ENCODE data around the gene AKAP7. TPM values are rescaled to one million over a fixed set of nuclear protein-coding genes. Genes with fewer than 3 reads are reported as not detected.

Gene AKAP7
- total RNA-seq, 6 donors from 2014 or later, result 2.4 to 11.3 (median 7.1) TPM

DNA sequence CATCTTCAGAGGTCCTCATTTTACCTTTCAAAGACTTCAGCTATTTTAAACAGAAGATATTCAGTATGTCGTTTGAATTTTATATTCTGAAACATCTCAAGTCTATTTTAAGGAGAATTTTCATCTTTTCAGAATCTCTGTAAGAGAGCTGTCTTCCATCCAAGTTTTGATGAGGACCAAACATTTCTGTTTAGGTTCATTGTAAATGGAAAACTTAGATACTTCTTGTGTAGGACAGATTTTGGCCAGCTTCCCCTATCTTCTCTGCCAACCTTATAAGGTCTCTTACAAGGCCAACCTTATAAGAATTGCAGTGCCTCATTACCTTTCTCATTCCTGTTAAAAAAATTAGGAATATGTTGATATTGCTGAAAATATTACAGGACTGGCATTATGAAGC lies 88.1 kb downstream of the AKAP7 start:
- TF ChIP-seq POLR2A (IDR thresholded peaks at IDR 0.05), result no peak
- TF ChIP-seq, protein P1, sequence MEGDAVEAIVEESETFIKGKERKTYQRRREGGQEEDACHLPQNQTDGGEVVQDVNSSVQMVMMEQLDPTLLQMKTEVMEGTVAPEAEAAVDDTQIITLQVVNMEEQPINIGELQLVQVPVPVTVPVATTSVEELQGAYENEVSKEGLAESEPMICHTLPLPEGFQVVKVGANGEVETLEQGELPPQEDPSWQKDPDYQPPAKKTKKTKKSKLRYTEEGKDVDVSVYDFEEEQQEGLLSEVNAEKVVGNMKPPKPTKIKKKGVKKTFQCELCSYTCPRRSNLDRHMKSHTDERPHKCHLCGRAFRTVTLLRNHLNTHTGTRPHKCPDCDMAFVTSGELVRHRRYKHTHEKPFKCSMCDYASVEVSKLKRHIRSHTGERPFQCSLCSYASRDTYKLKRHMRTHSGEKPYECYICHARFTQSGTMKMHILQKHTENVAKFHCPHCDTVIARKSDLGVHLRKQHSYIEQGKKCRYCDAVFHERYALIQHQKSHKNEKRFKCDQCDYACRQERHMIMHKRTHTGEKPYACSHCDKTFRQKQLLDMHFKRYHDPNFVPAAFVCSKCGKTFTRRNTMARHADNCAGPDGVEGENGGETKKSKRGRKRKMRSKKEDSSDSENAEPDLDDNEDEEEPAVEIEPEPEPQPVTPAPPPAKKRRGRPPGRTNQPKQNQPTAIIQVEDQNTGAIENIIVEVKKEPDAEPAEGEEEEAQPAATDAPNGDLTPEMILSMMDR (IDR thresholded peaks at IDR 0.05), result no peak
- TF ChIP-seq EP300 (IDR thresholded peaks at IDR 0.05), result no peak
- no peak for TF ChIP-seq POLR2AphosphoS5 (IDR thresholded peaks at IDR 0.05)
- Histone ChIP-seq H3K9me3 (no peaks in the 10 kb centered on the region), H3K27me3 (no peaks in the 10 kb centered on the region), H3K27ac (no peak overlapping the region), H3K36me3 (no peaks in the 10 kb centered on the region), H3K4me1 (no peaks in the 10 kb centered on the region), H3K4me3 (no peak overlapping the region)
- 85 to 86% methylated on average over 1 of the region's 1 CpG for WGBS, 2 donors
- ATAC-seq (ENCODE audit: low FRiP score in 2 of 2) (no peak), DNase-seq (no peak)

DNA sequence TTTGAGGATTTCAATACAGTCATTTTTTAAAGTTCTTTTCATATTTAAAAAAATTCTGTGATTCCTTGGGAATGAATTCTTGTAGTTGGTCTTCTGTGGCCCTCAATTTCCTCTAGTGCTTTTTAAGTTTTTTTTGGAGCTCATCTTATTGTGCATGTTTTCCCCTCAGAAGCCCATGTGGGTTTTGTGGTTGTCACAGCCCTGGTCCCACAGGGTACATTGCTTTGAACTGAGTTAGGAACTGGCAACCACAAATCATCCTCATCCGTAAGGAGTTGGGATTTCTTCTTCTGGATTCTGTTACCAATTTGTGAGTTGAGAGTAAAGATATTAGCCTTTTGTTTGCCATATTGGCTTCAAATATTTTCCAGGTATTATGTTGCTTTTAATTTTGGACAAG lies 89.9 kb downstream of the AKAP7 start:
- H3K36me3 ChIP-seq, result no peaks in the 10 kb centered on the region
- no peak overlapping the region for H3K4me3 ChIP-seq
- no peaks in the 10 kb centered on the region for H3K9me3 ChIP-seq
- ATAC-seq (ENCODE audit: low FRiP score in 2 of 2) (no peak), DNase-seq (no peak)
- TF ChIP-seq POLR2A (IDR thresholded peaks at IDR 0.05) (no peak), EP300 (IDR thresholded peaks at IDR 0.05) (no peak), POLR2AphosphoS5 (IDR thresholded peaks at IDR 0.05) (no peak)
- TF ChIP-seq, protein P1 (IDR thresholded peaks at IDR 0.05), result no peak
- H3K27ac ChIP-seq, result no peak overlapping the region
- H3K4me1 ChIP-seq, result no peaks in the 10 kb centered on the region
- WGBS, 2 donors, result 90 to 96% methylated on average over 1 of the region's 1 CpG
- no peaks in the 10 kb centered on the region for H3K27me3 ChIP-seq

DNA sequence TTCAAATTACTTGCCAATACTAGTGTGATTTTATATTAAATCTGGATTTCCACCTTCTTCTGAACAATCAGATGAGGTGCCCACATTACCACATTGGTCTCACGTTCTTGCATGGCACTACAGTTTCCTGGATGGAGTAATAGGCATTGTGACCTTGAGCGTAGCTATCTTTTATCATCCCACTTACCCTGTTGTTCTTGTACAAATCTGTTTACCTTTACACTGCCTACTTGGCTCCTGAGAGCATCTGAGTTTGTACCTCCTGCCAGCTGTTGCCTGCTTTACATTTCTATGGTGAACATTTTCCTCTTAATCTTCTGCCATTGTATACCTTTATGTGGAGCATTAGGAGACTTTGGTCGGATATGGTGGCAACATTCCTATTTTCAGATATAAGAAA lies 90.7 kb downstream of the AKAP7 start:
- ATAC-seq (ENCODE audit: low FRiP score in 2 of 2) (no peak), DNase-seq (no peak)
- Histone ChIP-seq H3K9me3 (no peaks in the 10 kb centered on the region), H3K27ac (no peak overlapping the region), H3K36me3 (no peaks in the 10 kb centered on the region), H3K4me1 (no peaks in the 10 kb centered on the region), H3K4me3 (no peak overlapping the region), H3K27me3 (no peaks in the 10 kb centered on the region)
- WGBS, 2 donors, result 71 to 86% methylated on average over 3 of the region's 3 CpGs
- TF ChIP-seq EP300 (IDR thresholded peaks at IDR 0.05) (no peak), POLR2A (IDR thresholded peaks at IDR 0.05) (no peak)
- TF ChIP-seq, protein P1 (IDR thresholded peaks at IDR 0.05), result no peak

DNA sequence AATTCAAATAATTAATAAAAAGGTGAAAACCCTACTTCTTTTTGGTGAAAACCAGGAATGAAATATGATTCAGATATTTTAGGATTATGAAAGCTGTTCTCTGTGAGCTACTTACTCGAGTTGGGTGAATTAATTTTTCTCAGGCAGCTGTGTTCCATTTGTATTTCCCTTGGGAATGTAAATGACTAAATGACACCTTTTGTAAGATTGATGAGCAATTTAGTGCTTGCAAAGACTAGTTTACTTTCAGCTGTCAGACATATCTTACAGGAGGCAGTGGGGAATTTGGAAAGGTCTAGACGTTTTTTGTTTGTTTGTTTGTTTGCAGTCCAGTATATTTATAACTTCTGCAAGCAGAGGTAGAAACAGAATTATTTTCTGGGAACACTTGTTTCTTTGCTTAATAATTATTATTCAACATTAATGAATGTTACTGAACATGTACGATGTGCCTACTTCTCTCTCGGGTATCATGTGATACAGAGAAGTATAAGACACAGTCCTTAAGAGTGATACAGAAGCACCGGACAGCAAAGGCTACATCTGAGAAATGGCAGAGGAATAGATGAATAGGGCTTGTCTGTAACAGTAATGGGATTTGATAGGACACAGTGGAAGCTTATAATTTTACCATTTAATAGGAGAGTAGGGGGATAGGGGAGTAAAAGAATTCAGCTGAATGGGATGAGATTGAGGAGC lies 91.3 kb downstream of the AKAP7 start:
- Histone ChIP-seq H3K4me3 (no peak overlapping the region), H3K27me3 (no peaks in the 10 kb centered on the region), H3K4me1 (no peaks in the 10 kb centered on the region), H3K9me3 (no peaks in the 10 kb centered on the region), H3K36me3 (no peaks in the 10 kb centered on the region), H3K27ac (no peak overlapping the region)
- ATAC-seq (ENCODE audit: low FRiP score in 2 of 2) (no peak), DNase-seq (no peak)
- 81 to 90% methylated on average over 5 of the region's 5 CpGs for WGBS, 2 donors
- TF ChIP-seq, protein P1 (IDR thresholded peaks at IDR 0.05), result no peak

DNA sequence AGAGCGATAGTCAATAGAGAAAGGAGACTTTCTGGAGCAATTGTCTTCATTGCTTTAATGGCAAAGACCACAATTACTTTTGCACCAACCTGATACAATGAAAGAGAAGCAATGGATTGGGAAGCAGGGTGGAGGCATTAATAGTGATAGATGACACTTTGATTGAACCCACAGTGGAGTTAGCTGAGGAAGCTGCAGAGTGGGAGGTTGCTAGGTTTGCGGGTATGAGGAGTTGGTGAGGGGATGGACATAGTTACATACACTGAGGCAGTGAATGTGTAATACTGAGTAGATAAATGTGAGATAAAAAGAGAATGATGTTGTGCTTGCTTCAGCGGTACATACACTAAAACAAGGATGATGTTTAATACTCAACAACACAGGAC lies 91.9 kb downstream of the AKAP7 start:
- WGBS, 2 donors, result 98 to 99% methylated on average over 3 of the region's 3 CpGs
- no peak overlapping the region for H3K4me3 ChIP-seq

More for the DNA sequence above, 91.9 kb downstream of the AKAP7 start:
- Histone ChIP-seq H3K27ac (no peak overlapping the region), H3K27me3 (no peaks in the 10 kb centered on the region), H3K4me1 (no peaks in the 10 kb centered on the region), H3K9me3 (no peaks in the 10 kb centered on the region), H3K36me3 (no peaks in the 10 kb centered on the region)
- TF ChIP-seq, protein P1 (IDR thresholded peaks at IDR 0.05), result no peak
- TF ChIP-seq POLR2A (IDR thresholded peaks at IDR 0.05) (no peak), EP300 (IDR thresholded peaks at IDR 0.05) (no peak), POLR2AphosphoS5 (IDR thresholded peaks at IDR 0.05) (no peak)
- ATAC-seq (ENCODE audit: low FRiP score in 2 of 2), result no peak
- no peak for DNase-seq
